ENCODE results near the gene COPRS. TPM values are rescaled to one million over a fixed set of nuclear protein-coding genes. Genes with fewer than 3 reads are reported as not detected.

The COPRS gene
- total RNA-seq, 1 experiment from 2014 or later = 52.4 TPM

- Histone ChIP-seq H3K4me2 (ENCODE audit: low read length) (no peak overlapping the region), H3K36me3 (ENCODE audit: control insufficient read depth in 1 of 2, insufficient read depth in 2 of 2, low read length in 2 of 2) (peaks cover 40 to 53% of the 10 kb centered on the region in 2 experiments), H3K27ac (ENCODE audit: low read depth, low read length) (no peak overlapping the region), H3K4me1 (ENCODE audit: control insufficient read depth in 1 of 2, insufficient read depth in 2 of 2, low read length in 2 of 2) (no peaks in the 10 kb centered on the region), H3K27me3 (ENCODE audit: insufficient read depth, low read length) (no peaks in the 10 kb centered on the region), H3K9me2 (ENCODE audit: insufficient read depth) (no peaks in the 10 kb centered on the region), H3K9me3 (ENCODE audit: control insufficient read depth in 1 of 2, insufficient read depth in 1 of 2, low read depth in 1 of 2, low read length in 2 of 2) (no peaks in the 10 kb centered on the region), H3K79me2 (ENCODE audit: insufficient read depth, low read length) (no peaks in the 10 kb centered on the region), H4K20me1 (ENCODE audit: insufficient read depth) (no peaks in the 10 kb centered on the region), H2AFZ (ENCODE audit: low read depth, low read length, poor library complexity, severe bottlenecking) (no peak overlapping the region), H3K4me3 (replicated peaks in 1 of 2; ENCODE audit: low read depth in 1 of 2, low read length in 2 of 2) (no peak overlapping the region), H3K9ac (ENCODE audit: low read length) (no peak overlapping the region)
- no peak for ATAC-seq
- ChIA-PET POLR2A (no interaction called here), RAD21 (ENCODE audit: low non-redundant PET in 1 of 2, low total read pairs in 2 of 2, uncharacterized antibody in 2 of 2, unreplicated experiment in 2 of 2) (no interaction called here), CTCF (no interaction called here)
- TF ChIP-seq REST (IDR thresholded peaks at IDR 0.05; ENCODE audit: low read depth) (no peak), POLR2A (IDR thresholded peaks at IDR 0.05; ENCODE audit: borderline replicate concordance, extremely low read depth, insufficient read depth, insufficient read length) (no peak), CBX3 (IDR thresholded peaks at IDR 0.05; ENCODE audit: low read depth) (no peak), EZH2phosphoT487 (IDR thresholded peaks at IDR 0.05; ENCODE audit: borderline replicate concordance) (no peak), SP1 (IDR thresholded peaks at IDR 0.05; ENCODE audit: low read depth) (no peak), ZNF274 (IDR thresholded peaks at IDR 0.05; ENCODE audit: low read depth, low read length) (no peak), SRF (IDR thresholded peaks at IDR 0.05; ENCODE audit: low read depth) (no peak), POLR2AphosphoS5 (IDR thresholded peaks at IDR 0.05; ENCODE audit: low read depth, low read length) (no peak), EGR1 (IDR thresholded peaks at IDR 0.05; ENCODE audit: low read depth) (no peak), YY1 (IDR thresholded peaks at IDR 0.05; ENCODE audit: extremely low read depth, insufficient replicate concordance, low read depth, low read length) (no peak), ZBTB33 (IDR thresholded peaks at IDR 0.05; ENCODE audit: extremely low read depth, insufficient replicate concordance, low read length) (no peak), CEBPB (IDR thresholded peaks at IDR 0.05; ENCODE audit: low read depth) (no peak), FOSL1 (IDR thresholded peaks at IDR 0.05; ENCODE audit: low read depth) (no peak), CTCF (IDR thresholded peaks at IDR 0.05 in 2 of 3, conservative IDR thresholded peaks at IDR 0.05 in 1 of 3; ENCODE audit: borderline replicate concordance in 1 of 3, insufficient read depth in 1 of 3, low read depth in 2 of 3, low read length in 2 of 3) (no peak), TCF7L2 (IDR thresholded peaks at IDR 0.05; ENCODE audit: borderline replicate concordance, extremely low read depth, insufficient read depth, insufficient read length) (no peak), ATF3 (IDR thresholded peaks at IDR 0.05) (no peak), RAD21 (IDR thresholded peaks at IDR 0.05; ENCODE audit: low read depth) (no peak), EZH2 (IDR thresholded peaks at IDR 0.05) (no peak)
- intact Hi-C loops (cut with micrococcal nuclease) = no loop called here
- BruUV-seq (replicated peaks) = no TSS peak
- DNase-seq (ENCODE audit: low read depth, low spot score) = no peak
These were observed 23.5 kb upstream of the COPRS start for GRCh38 chr17:31882571-31882970.
